ENCODE results near the gene RAP1GDS1. TPM values are rescaled to one million over a fixed set of nuclear protein-coding genes. Genes with fewer than 3 reads are reported as not detected.

The RAP1GDS1 gene
- total and polyA plus RNA-seq, 2 of the 4 experiments (the other 2 are of a cell fraction): 29.0 to 85.1 TPM

- TF ChIP-seq NFE2L2 (IDR thresholded peaks at IDR 0.05; ENCODE audit: low read depth, low read length) (no peak), RAD21 (IDR thresholded peaks at IDR 0.05; ENCODE audit: low read length) (no peak)
Observed at GRCh38 chr4:98491899-98492559, 230.8 kb downstream of the RAP1GDS1 start (continued).

GRCh38 chr4:98493296-98493695, 232.1 kb downstream of the RAP1GDS1 start:
- Histone ChIP-seq H2AK5ac (ENCODE audit: low read depth, low read length) (no peak overlapping the region), H3K14ac (replicated peaks; ENCODE audit: low read depth, low read length) (no peak overlapping the region; the same call in 1 of the 2 replicates), H3K36me3 (ENCODE audit: control insufficient read depth, insufficient read depth, low read length) (peaks cover 8% of the 10 kb centered on the region; the same call in 1 of the 2 replicates), H3K9me1 (ENCODE audit: insufficient read depth, low read length) (peaks cover 6% of the 10 kb centered on the region), H2AK9ac (replicated peaks; ENCODE audit: low read depth, low read length, poor library complexity) (no peak overlapping the region), H3K4me3 (ENCODE audit: insufficient read depth, low read depth, low read length) (no peak overlapping the region), H3K56ac (ENCODE audit: extremely low read depth, insufficient read depth, low read length) (no peak overlapping the region), H2BK120ac (ENCODE audit: low read depth, low read length) (no peak overlapping the region), H3K4me2 (ENCODE audit: low read depth, low read length) (no peak overlapping the region), H3K27ac (ENCODE audit: insufficient read depth, low read length) (no peak overlapping the region), H4K91ac (ENCODE audit: insufficient read depth, low read depth, low read length) (no peak overlapping the region), H3K9ac (ENCODE audit: low read depth, low read length) (no peak overlapping the region), H3K18ac (ENCODE audit: low read depth, low read length) (no peak overlapping the region), H3K23ac (ENCODE audit: low read depth, low read length) (no peak overlapping the region), H3K27me3 (ENCODE audit: control insufficient read depth, insufficient read depth, low read length) (no peaks in the 10 kb centered on the region), H4K8ac (ENCODE audit: low read depth in 2 of 2, low read length in 2 of 2) (no peak overlapping the region), H4K5ac (ENCODE audit: low read depth, low read length) (no peak overlapping the region), H3K9me3 (ENCODE audit: control insufficient read depth, insufficient read depth, low read length) (no peaks in the 10 kb centered on the region), H3K4ac (ENCODE audit: low read depth, low read length) (no peak overlapping the region), H4K20me1 (ENCODE audit: insufficient read depth, low read length) (0 out of 2 replicates have a peak, but pooled peaks cover 4% of the 10 kb centered on the region), H2BK20ac (ENCODE audit: low read depth, low read length) (no peak overlapping the region), H3K4me1 (ENCODE audit: control insufficient read depth, insufficient read depth, low read length) (peaks cover 19% of the 10 kb centered on the region), H2AFZ (replicated peaks; ENCODE audit: low read length, poor library complexity) (no peak overlapping the region), H3K79me1 (ENCODE audit: low read depth in 1 of 2, low read length in 2 of 2) (peaks cover 34 to 61% of the 10 kb centered on the region in 2 experiments), H2BK15ac (ENCODE audit: low read depth, low read length) (no peak overlapping the region), H2BK5ac (ENCODE audit: low read depth, low read length, poor library complexity, severe bottlenecking) (no peak overlapping the region)
- ChIA-PET CTCF (no interaction called here), POLR2A (ENCODE audit: unreplicated experiment) (no interaction called here)
- intact Hi-C loops (cut with micrococcal nuclease): no loop called here
- no peak for ATAC-seq (ENCODE audit: low read depth)
- WGBS, 2 experiments (ENCODE audit: extremely low coverage in 2 of 2, insufficient read length in 1 of 2): no CpG with 5 or more reads among the region's 4 CpGs
- in situ Hi-C loops (cut with MboI; ENCODE audit: low sequenced_read_pairs): no loop called here
- no peak for DNase-seq
- TF ChIP-seq FOS (IDR thresholded peaks at IDR 0.05; ENCODE audit: low read depth, low read length) (no peak), POLR2A (IDR thresholded peaks at IDR 0.05; ENCODE audit: low read depth, low read length) (no peak), RFX5 (IDR thresholded peaks at IDR 0.05; ENCODE audit: low read depth, low read length) (no peak), CTCF (conservative IDR thresholded peaks at IDR 0.05; ENCODE audit: low read depth, low read length) (no peak), SMC3 (IDR thresholded peaks at IDR 0.05; ENCODE audit: low read depth, low read length) (no peak)
- dilution Hi-C loops (cut with HindIII; ENCODE audit: low sequenced_read_pairs, unreplicated experiment): no loop called here
- BruUV-seq (replicated peaks): no TSS peak

Data from IMR-90 (cell line).